Chondrocyte (in vitro differentiated cells): ENCODE results near the gene EIF2AK2. TPM values are rescaled to one million over a fixed set of nuclear protein-coding genes. Genes with fewer than 3 reads are reported as not detected.
A peak's percentile ranks its signal among the peaks of the same experiment; 100 is the strongest.

Experiments
- DNase-seq: peaks from one replicate; pipeline ENCODE4 v3.0.0; 2021; ENCODE audit warnings: mixed read lengths, low spot score
- H3K27ac Mint-ChIP-seq: one replicate; pipeline ENCODE4 v1.8.0; 2021; ENCODE audit warnings: mild to moderate bottlenecking, moderate library complexity, mixed read lengths; ENCODE audit not compliant: unreplicated experiment
- H3K27me3 Mint-ChIP-seq: 2 replicates; pipeline ENCODE4 v1.8.0; 2021; ENCODE audit warnings: low read depth, mixed read lengths
- H3K36me3 Mint-ChIP-seq: 2 replicates; pipeline ENCODE4 v1.8.0; 2021; ENCODE audit warnings: low read depth, mixed read lengths
- H3K4me1 Mint-ChIP-seq: 2 replicates; pipeline ENCODE4 v1.8.0; 2021; ENCODE audit warnings: low read depth, mild to moderate bottlenecking, mixed read lengths
- H3K4me3 Mint-ChIP-seq: one replicate; pipeline ENCODE4 v1.8.0; 2021; ENCODE audit warnings: mild to moderate bottlenecking, moderate library complexity, mixed read lengths; ENCODE audit not compliant: unreplicated experiment
- H3K9me3 Mint-ChIP-seq: 2 replicates; pipeline ENCODE4 v1.8.0; 2021; ENCODE audit warnings: low read depth, mixed read lengths
- total RNA-seq: library from RNA; stranded (reverse); gene quantifications from 3 replicates; pipeline ENCODE4 v1.2.1, GENCODE V29; 2021
- TF ChIP-seq, protein P1 (sequence below): fragments of 200-600 bp; sonication (generic); IDR thresholded peaks from 2 replicates; pipeline ENCODE4 v1.5.0; 2021; ENCODE audit warnings: antibody characterized with exemption, mild to moderate bottlenecking, moderate library complexity

Gene EIF2AK2
- total RNA-seq, 1 donor from 2014 or later: 46.4 TPM

GRCh38 chr2:37168217-37168981 lies 11.6 kb upstream of the EIF2AK2 start:
- TF ChIP-seq, protein P1, sequence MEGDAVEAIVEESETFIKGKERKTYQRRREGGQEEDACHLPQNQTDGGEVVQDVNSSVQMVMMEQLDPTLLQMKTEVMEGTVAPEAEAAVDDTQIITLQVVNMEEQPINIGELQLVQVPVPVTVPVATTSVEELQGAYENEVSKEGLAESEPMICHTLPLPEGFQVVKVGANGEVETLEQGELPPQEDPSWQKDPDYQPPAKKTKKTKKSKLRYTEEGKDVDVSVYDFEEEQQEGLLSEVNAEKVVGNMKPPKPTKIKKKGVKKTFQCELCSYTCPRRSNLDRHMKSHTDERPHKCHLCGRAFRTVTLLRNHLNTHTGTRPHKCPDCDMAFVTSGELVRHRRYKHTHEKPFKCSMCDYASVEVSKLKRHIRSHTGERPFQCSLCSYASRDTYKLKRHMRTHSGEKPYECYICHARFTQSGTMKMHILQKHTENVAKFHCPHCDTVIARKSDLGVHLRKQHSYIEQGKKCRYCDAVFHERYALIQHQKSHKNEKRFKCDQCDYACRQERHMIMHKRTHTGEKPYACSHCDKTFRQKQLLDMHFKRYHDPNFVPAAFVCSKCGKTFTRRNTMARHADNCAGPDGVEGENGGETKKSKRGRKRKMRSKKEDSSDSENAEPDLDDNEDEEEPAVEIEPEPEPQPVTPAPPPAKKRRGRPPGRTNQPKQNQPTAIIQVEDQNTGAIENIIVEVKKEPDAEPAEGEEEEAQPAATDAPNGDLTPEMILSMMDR: peak; percentile 86
- no peaks in the 10 kb centered on the region for H3K27me3 Mint-ChIP-seq
- H3K27ac Mint-ChIP-seq: no peak overlapping the region
- no peak overlapping the region for H3K4me3 Mint-ChIP-seq
- peaks cover 4% of the 10 kb centered on the region for H3K36me3 Mint-ChIP-seq
- H3K9me3 Mint-ChIP-seq: peaks cover 15% of the 10 kb centered on the region
- DNase-seq: no peak
- H3K4me1 Mint-ChIP-seq: peaks cover 12% of the 10 kb centered on the region

DNA sequence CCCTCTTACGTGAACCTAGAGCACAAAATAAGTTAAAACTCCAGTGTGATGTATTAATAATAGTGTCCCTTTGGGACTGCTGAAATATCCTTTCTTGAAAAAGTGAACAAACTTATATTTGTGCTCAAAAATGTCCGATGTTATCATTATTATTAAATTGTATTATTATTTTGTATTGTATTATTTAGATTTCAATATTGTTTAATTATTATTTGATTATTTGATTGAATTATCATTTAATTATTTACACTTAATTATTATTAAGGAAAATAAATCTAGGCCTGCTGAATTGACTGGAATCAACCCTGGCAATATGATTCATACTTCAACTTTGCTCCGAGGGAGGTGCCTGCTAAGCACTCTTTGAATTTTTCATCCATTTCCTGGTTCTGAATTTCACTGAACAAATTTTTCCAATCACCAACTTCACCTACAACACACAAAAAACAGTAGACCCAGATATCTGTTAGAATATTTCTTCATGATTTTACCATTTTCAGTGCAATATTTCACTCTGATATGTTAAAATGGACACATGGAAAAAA lies 10.9 kb upstream of the EIF2AK2 start:
- H3K9me3 Mint-ChIP-seq: peaks cover 15% of the 10 kb centered on the region
- no peak for DNase-seq
- peak overlapping the region; percentile 66 for H3K27ac Mint-ChIP-seq

GRCh38 chr2:37164757-37165156 lies 8.0 kb upstream of the EIF2AK2 start:
- no peaks in the 10 kb centered on the region for H3K27me3 Mint-ChIP-seq
- H3K9me3 Mint-ChIP-seq: peaks cover 15% of the 10 kb centered on the region
- H3K4me3 Mint-ChIP-seq: no peak overlapping the region
- TF ChIP-seq, protein P1: no peak
- peaks cover 4% of the 10 kb centered on the region for H3K36me3 Mint-ChIP-seq
- no peak for DNase-seq
- H3K27ac Mint-ChIP-seq: no peak overlapping the region
- peaks cover 7% of the 10 kb centered on the region for H3K4me1 Mint-ChIP-seq

More for the DNA sequence above, 10.9 kb upstream of the EIF2AK2 start:
- H3K4me3 Mint-ChIP-seq: no peak overlapping the region
- H3K36me3 Mint-ChIP-seq: peaks cover 4% of the 10 kb centered on the region
- peaks cover 12% of the 10 kb centered on the region for H3K4me1 Mint-ChIP-seq
- no peaks in the 10 kb centered on the region for H3K27me3 Mint-ChIP-seq
- TF ChIP-seq, protein P1: no peak

DNA sequence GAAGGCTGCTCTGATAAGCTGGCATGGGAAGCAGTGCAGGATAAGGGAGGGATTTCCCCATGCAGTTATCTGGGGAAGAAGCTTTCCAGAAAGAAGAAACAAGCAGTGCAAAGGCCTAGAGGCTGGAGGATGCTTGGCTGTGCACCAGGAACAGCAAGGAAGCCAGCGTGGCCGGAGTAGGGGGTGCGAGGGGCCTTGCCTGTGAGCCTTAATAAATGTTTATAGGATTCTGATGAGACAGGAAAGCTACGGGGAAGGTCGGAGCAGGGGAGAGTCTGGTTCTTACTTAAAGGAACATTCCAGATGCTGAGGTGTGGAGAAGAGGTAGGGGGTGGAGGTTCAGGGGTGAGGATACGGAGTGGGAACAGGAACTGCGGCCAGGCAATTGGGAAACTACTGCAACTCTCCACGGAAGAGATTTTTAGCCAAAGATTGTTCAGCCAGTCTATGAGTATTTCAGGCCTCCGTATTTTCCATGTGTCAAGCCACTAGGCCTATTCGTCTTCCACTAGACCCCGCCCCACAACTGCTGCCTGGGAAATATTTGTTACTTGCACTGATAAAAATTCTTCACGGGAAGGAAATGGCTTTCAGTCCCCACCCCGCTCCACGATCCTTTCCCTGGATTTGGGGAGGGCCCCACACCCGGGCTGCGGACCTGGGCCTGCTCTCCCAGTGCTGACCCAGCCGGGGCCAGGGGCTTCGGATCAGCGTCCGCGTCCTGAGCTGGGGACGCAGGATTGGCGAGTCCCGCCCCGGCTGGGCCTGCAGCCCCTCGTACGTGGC lies 516 bp downstream of the EIF2AK2 start:
- TF ChIP-seq, protein P1: peak; percentile 13
- no peak for DNase-seq
- peak overlapping the region; percentile 95 for H3K4me3 Mint-ChIP-seq

GRCh38 chr2:37154785-37155184 lies 2.0 kb downstream of the EIF2AK2 start:
- no peak overlapping the region for H3K4me3 Mint-ChIP-seq
- H3K36me3 Mint-ChIP-seq: peaks cover 12% of the 10 kb centered on the region
- TF ChIP-seq, protein P1: no peak
- no peak overlapping the region for H3K27ac Mint-ChIP-seq
- H3K4me1 Mint-ChIP-seq: peaks cover 38% of the 10 kb centered on the region
- DNase-seq: no peak
- H3K27me3 Mint-ChIP-seq: no peaks in the 10 kb centered on the region
- peaks cover 6% of the 10 kb centered on the region for H3K9me3 Mint-ChIP-seq

More for the DNA sequence above, 516 bp downstream of the EIF2AK2 start:
- Mint-ChIP-seq H3K27ac (peak overlapping the region; percentile 96), H3K36me3 (peaks cover 12% of the 10 kb centered on the region), H3K9me3 (peaks cover 6% of the 10 kb centered on the region), H3K27me3 (no peaks in the 10 kb centered on the region), H3K4me1 (peaks cover 32% of the 10 kb centered on the region)
